ENCODE results near the gene LRBA.
"Not testable (repeated sequence)": the region's sequence is repeated elsewhere in the genome, so short reads cannot be mapped to it uniquely, and the experiment has no call there.

The LRBA gene

DNA sequence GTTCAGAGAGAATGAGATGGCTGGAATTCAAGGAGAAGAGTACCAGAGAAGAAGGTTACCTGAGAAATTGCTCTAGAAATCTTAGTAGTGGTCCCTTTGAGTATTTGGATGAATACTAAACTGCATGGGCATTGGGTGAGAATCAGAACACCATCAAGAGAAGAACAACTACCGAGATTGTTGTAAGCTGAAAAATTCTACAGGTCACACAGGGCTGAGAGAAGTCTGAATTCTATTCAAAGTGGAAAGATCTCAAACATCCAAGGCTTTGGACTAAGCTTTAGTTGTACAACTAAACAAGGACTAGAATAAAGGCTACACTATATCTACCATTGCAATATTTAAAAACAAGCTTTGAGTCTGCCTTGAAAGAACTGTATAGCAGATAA is 40.8 kb downstream of the LRBA start:
- DNase-seq (ENCODE audit: low read depth, low spot score) = no peak

DNA sequence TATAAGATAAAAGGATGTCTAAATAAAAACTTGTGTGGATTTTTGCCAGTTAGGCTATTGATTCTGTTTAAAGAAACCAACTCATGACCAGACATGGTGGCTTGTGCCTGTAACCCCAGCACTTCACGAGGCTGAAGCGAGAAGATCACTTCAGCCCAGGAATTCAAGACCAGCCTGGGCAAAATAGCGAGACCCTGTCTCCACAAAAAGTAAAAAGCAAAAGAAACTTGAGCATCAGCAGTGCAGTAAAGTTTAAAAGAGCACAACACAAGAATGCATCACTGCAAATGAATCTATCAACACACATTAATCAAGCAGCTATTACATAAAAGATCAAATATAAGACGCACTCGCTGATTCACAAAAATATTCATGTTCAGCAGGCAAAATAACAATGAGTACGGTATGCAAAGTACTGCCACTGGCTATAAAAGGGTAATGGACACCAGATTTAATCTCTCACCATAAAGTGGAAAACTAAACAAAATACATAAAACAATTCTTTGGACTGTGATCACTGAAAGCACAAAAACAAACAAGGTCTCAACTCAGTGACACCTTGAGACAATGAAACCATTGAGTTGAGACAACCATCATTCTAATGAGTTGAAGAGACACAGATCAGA is 41.3 kb downstream of the LRBA start:
- no peak for DNase-seq (ENCODE audit: low read depth, low spot score)

DNA sequence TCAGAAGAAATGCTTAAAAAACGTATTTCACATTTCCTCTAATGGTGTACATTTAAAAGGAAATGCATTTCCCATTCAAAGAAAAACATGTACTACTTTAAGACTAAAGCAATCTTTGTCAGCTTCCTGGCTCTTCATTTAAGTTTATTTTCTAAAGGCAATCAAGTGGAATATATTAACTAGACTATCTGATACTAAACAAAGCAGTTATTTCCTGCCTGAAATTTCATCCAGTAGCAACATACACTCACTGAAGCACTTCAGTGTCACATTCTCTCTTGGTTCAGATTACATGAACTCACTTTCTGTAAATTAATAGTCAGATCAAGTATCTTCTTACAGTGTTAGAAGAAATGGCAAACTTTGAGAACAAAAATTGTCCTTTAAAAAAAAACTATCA is 42.5 kb downstream of the LRBA start:
- DNase-seq (ENCODE audit: low read depth, low spot score) = no peak

DNA sequence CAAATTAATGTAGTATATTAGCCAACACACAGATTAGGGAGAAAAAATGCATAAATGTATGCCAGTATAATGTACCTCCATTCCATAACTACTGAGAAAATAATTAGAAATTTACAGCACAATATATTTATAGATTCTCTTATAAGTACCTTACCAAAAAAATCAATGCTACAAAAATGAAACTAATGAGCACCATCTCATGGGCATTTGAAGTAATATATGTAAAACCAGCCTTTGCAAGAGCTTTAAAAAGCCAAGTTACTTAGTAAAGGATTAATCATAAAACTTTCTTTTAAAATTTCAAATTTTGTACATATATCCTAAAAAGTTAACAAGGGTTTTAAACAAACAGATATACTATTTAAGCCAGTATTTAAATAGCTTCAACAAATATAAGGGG is 43.2 kb downstream of the LRBA start:
- no peak for DNase-seq (ENCODE audit: low read depth, low spot score)

DNA sequence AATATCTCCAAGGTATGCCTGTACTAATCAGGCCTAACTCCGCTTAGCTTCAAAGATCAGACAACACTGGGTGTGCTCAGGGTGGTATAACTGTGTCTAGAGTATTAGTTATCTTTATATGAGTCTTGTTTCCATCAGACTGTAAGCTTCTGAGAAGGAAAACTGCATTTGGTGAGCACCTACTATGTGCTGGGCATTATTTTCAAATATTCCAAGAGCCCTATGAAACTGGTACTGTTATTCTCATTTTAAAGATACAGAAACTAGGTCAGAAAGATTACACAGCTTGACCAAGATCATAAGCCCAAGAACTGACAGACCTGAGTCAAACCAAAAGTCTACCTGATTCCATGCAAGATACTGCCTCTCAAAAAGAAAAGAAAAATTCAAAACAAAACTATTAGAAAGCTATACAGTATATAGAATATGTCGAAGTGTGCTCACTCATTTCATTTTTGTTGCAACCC is 44.4 kb downstream of the LRBA start:
- no peak for DNase-seq (ENCODE audit: low read depth, low spot score)

DNA sequence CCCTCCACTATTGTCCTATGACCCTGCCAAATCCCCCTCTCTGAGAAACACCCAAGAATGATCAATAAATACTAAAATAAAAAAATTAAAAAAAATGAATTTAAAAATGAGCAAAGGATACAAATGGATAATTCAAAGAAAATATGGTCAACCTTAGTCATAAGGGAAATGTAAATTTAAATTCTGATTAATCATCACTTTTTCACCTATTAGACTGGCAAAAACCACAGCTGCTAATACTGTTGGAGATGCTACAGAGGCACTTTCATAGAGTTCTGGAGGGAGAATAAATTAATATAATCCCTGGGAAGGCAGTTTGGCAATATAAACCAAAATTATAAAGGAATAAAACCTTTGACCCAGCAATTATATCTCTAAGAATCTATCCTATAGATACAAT is 50.3 kb downstream of the LRBA start:
- no peak for DNase-seq (ENCODE audit: low read depth, low spot score)

DNA sequence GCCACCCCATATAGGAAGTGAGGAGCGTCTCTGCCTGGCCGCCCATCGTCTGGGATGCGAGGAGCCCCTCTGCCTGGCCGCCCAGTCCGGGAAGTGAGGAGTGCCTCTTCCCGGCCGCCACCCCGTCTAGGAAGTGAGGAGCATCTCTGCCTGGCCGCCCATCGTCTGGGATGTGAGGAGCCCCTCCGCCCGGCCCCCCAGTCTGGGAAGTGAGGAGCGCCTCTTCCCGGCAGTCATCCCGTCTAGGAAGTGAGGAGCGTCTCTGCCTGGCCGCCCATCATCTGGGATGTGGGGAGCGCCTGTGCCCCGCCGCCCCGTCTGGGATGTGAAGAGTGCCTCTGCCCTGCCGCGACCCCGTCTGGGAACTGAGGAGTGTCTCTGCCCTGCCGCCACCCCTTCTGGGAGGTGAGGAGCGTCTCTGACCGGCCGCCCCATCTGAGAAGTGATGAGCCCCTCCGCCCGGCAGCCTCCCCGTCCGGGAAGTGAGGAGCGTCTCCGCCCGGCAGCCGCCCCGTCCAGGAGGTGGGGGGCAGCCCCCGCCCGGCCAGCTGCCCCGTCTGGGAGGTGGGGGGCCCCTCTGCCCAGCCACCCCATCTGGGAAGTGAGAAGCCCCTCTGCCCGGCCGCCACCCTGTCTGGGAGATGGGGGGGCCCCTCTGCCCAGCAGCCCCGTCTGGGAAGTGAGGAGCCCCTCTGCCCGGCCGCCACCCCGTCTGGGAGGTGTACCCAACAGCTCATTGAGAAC is 51.3 kb downstream of the LRBA start:
- DNase-seq (ENCODE audit: low read depth, low spot score) = not testable (repeated sequence)

DNA sequence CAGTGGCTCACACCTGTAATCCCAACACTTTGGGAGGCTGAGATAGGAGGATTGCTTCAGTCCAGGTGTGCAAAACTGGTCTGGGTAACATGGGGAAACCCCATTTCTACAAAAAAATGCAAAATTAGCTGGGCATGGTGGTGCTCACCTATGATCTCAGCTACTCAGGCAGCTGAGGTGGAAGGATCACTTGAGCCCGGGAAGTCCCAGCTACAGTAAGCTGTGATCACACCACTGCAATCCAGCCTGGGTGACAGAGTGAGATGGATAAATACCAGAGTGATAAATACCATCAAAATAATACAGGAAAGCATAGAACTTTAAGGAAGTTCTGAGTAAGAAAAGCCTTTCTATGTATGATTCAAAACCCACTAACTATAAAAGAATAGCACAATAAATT is 52.8 kb downstream of the LRBA start:
- no peak for DNase-seq (ENCODE audit: low read depth, low spot score)

DNA sequence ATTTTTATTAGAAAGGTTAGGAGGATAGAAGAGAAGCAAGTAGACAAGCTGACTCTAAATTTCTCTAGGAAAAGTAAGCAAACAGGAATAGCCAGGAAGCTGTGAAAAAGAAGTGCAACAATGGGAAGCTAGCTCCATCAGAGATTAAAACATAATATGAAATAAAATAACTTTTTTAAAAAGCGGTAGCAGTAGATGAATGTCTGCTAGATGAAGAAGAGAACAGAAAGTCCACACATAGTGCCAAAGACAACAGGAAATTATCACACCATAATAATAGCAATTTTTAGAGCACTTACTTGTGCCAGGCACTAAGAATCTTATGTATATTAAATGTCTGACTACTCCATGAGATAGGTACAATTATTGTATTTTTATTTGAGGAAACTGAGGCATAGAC is 53.5 kb downstream of the LRBA start:
- DNase-seq (ENCODE audit: low read depth, low spot score) = no peak

DNA sequence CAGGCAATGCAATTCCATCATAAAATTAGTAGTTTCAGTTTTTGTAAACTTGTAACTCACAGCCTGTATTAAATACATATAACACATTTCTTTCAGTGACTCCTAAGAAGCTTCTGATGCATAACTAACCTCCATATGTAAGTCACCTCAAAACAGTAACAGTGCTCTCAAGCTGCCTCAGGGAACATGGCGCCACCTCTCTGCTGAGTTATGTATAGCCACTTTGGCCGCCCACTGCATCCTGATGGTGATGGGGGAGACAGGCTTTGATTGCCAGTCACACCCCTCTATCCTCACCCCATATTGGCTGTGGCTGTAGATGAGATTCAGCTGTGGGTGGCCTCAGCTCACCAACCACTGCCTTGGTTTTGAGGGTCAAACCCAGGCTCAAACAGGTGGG is 54.3 kb downstream of the LRBA start:
- DNase-seq (ENCODE audit: low read depth, low spot score) = no peak

DNA sequence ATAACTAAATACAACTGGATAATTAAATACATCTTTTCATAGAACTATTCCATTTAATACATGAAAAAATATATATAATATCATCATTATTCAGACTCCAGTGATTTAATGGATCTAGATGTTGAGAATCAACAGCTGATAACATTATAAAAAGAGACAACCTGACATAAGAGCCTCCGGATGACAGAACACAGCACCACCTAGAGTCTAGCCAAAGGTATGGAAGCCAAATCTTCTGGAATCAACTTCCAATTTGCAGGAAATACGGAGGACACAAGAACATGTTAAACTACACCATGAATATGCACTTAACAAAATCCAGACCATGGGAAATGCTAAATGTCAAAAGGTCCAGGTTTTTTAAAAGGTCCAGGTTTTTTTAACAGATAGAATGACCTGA is 55.0 kb downstream of the LRBA start:
- DNase-seq (ENCODE audit: low read depth, low spot score) = no peak

DNA sequence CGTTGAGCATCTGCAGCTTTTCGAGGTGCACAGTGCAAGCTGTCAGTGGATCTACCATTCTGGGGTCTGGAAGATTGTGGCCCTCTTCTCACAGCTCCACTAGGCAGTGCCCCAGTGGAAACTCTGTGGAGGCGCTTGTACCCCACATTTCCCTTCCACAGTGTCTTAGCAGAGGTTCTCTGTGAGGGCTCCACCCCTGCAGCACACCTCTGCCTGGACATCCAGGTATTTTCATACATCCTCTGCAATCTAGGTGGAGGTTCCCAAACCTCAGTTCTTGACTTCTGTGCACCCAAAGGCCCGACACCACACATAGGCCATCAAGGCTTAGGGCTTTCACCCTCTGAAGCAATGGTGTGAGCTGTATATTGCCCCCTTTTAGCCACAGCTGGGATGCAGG is 57.1 kb downstream of the LRBA start:
- not testable (repeated sequence) for DNase-seq (ENCODE audit: low read depth, low spot score)

DNA sequence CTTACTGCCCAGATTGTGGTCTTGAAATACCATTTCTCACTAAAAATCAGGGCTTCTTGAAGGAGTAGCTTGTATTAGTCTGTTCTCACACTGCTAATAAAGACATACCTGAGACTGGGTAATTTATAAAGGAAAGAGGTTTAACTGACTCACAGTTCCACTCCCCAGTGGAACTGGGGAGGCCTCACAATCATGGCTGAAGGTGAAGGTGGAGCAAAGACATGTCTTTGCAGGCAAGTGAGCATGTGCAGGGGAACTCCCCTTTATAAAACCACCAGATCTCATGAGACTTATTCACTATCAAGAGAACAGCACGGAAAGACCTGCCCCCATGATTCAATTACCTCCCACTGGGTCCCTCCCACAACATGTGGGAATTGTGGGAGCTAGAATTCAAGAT is 58.0 kb downstream of the LRBA start:
- DNase-seq (ENCODE audit: low read depth, low spot score) = not testable (repeated sequence)

DNA sequence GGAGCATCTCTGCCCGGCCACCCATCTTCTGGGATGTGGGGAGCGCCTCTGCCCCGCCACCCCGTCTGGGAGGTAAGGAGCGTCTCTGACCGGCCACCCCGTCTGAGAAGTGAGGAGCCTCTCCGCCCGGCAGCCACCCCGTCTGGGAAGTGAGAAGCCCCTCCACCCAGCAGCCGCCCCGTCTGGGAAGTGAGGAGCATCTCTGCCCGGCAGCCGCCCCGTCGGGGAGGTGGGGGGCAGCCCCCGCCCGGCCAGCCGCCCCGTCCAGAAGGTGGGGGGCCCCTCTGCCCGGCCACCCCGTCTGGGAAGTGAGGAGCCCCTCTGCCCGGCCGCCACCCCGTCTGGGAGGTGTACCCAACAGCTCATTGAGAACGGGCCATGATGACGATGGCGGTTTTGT is 61.2 kb downstream of the LRBA start:
- DNase-seq (ENCODE audit: low read depth, low spot score) = not testable (repeated sequence)

DNA sequence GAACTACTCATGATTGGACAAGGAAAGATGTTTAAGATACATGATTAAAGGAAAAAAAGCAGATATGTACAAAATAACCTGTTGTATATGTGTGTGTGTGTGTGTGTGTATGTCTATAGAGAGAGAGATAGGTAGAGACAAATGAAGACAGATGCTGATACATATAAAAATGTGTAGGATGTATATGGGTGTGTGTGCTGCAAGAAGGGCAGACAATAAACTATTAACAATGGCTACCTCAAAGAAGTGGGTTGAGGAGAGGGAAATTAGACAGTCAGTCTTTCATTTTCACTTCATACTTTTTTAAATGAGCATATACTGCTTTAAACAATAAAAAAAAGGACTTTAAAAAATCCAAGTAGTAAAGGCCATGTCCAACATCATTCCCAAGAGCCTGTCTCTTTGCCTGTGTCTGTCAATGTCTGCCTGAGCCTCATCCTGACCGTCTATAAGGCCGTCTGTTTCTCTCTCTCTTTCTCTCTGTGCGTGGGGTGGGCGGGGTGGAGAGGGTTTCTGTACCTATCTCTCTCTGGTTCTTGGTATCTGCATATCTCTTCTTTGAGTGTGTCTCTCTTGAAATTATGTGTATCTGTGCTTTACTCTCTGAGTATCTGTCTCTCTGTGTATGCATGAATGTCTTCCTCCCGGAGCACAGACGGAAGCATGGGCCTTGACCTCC is 62.8 kb downstream of the LRBA start:
- DNase-seq (ENCODE audit: low read depth, low spot score) = no peak

DNA sequence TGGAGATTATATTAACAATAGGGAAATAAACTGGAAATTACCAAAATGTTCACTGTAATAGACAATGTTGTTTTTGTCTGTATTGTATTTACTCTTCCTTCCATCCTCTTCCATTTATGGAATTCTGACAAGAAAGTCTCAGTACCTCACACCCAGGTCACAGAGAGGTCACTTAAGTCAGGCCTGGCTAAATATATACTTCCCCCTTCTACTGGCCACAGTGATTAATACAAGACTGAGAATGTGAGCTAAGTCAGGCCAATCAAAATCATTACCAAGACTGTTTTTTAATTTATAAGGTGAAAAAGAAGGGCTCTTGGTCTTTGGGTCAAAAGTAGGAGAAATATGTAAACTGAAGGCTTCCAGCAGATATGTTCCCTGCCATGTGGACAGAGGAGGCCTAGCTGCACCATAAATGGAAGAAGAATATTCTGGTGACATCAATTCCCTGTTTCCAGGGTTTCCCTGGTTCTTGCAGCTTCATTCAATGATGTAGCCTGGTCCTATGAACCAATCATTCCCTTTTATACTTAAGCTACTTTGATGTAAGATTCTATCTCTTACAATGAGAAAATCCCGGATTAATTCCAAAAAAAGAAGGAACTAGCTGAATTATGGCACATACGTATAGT is 64.3 kb downstream of the LRBA start:
- DNase-seq (ENCODE audit: low read depth, low spot score) = no peak

DNA sequence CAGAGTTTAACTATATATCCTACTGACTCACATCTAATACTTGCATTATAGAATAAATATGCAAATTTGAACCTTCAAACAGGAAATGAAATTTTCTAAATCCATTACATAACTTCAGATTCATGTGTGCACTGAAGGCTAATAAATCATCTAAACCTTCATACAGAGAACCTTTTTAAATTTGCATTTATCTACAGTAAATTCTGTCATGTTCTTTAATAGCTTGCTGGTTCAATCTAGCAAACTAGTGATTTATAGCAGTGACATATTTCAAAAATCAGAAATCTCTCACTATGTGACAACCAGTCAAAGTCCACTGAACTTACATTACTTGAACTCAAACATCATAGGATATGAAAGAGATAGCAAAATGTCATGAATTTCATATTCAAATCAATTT is 65.1 kb downstream of the LRBA start:
- no peak for DNase-seq (ENCODE audit: low read depth, low spot score)

DNA sequence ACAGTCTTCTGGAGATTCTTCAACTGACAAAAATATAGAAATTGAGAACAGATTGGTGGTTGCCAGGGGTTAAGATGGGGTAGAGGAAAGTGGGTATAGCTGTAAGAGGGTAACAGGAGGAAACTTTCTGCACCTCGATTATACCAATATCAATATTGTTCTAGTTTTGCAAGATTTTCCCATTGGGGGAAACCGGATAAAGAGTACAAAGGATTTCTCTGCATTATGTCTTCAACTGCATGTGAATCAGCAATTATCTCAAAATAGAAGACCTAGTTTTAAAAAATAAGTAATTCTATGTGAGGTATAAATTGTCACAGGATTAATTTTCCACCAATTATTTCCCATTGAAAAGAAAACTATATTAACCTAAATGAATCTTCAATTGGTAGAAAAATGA is 65.7 kb downstream of the LRBA start:
- no peak for DNase-seq (ENCODE audit: low read depth, low spot score)

DNA sequence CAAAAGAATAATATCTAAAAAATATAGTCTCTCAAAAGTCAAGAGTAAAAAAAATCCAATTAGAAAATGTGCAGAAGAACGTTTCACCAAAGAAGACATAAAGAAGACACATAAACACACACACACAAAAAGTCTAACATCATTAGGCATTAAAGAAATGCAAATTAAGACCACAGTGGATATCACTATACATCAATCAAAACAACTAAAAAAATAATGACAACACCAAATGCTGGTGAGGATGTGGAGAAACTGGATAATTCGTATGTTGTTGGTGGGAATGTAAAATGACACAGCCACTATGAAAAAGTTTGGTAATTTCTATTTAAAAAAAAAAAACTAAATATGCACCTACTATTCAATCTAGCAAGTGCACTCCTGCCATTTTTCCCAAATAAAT is 66.4 kb downstream of the LRBA start:
- DNase-seq (ENCODE audit: low read depth, low spot score) = no peak

DNA sequence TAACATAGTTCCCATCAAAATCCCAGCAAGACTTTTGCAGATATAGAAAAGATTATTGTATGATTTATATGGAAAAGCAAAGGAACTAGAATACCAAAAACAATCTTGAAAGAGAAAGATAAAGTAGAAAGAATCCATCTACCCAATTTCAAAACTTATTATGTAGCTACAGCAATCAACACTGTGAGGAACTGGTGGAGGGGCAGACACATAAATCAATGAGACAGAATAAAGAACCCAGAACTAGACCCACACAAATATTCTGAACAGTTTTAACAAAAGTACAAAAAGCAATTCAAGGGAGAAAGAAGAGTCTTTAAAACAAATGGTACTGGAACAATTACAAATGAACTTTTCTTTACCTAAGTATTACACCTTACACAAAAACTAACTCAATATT is 67.0 kb downstream of the LRBA start:
- DNase-seq (ENCODE audit: low read depth, low spot score) = no peak

DNA sequence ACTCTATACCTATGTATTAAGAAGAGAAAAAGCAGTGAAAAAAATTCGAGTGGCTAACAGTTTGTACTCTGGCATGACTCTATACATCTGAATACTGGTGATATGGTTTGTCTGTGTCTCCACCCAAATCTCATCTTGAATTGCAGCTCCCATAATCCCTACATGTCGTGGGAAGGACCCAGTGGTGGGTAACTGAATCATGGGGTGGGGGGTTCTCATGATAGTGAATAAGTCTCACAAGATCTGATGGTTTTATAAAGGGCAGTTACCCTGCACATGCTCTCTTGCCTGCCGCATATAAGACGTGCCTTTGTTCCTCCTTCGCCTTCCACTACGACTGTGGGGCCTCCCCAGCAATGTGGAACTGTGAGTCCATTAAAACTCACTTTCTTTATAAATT is 70.4 kb downstream of the LRBA start:
- DNase-seq (ENCODE audit: low read depth, low spot score) = no peak

DNA sequence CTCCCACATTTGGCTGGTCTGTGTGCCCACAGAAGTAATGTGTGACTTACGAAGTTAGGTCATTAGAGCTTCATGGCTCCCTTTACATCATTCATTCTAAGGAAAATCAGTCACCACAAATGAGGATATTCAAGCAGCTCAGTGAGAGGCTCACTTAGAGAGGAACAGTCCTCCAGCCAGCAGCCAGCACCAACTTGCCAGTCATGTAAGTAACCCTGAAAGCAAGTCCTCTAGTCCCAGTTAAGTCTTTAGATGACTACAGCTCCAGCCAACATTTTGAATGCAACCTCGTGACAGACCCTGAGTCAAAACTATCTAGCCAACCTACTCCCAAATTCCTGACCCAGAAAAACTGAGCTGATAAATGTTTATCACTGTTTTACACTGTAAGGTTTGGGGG is 71.3 kb downstream of the LRBA start:
- no peak for DNase-seq (ENCODE audit: low read depth, low spot score)

DNA sequence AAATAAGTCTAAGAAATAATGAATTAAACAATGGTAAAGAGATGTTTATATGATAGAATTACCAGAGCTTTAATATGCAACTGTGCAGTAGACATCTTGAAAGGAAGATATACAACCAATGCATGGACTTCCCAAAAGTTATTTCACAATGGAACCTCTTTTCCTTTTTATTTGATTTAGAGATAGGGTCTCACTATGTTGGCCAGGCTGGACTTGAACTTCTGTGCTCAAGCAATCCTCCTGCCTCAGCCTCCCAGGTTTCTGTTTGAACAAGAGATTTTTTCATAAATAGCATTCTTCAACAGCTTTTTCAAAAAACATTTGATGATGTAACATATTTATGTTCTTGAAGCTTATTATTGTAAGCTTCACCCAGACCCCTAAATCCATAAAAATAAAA is 72.0 kb downstream of the LRBA start:
- no peak for DNase-seq (ENCODE audit: low read depth, low spot score)

Measured in activated naive CD8-positive, alpha-beta T cell treated with anti-CD3 and anti-CD28 coated beads, Interleukin-2, amount 50 U/mL, for 16 hours (primary cell).